ENCODE data around the gene TTLL10. TPM values are rescaled to one million over a fixed set of nuclear protein-coding genes. Genes with fewer than 3 reads are reported as not detected.
A peak's percentile ranks its signal among the peaks of the same experiment; 100 is the strongest.

Gene TTLL10
- total RNA-seq, 4 donors from 2014 or later, result not detected

DNA sequence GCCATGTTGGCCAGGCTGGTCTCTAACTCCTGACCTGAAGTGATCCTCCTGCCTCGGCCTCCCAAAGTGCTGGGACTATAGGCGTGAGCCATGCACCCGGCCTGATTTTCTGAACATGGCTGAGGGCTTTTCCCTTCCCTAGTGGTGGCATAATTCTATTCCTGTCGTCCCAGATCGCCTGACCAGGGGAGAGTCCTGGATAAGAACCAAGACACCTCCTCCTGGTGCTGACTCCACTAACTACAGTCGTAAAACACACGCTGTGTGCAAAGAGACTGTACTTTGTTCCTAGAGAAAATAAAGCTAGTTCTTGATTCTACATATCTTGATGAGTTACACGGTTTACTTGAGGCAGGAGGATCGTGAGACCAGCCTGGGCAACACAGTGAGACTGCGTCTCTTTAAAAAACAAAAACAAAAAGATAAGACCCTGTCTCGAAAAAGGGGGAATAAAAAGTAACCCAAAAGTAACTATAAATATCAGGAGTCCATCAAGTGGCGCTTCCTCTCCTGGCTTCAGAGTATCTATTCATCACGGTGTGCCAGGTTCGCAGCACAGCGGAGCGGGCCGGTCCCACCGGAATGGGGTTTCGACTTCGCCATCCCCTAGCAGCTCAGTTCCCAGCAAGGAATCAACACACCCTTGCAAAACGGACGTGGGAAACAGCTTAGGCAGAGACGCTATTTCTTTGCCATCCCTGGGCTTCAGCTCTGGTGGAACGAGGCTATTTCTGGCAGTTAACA lies 57.1 kb downstream of the TTLL10 start:
- Histone ChIP-seq H3K9me3 (no peaks in the 10 kb centered on the region), H3K27ac (peak overlapping the region; percentile 72 to 97 (median 90)), H3K36me3 (peaks cover 0 to 62% (median 10%) of the 10 kb centered on the region in 3 donors), H3K27me3 (no peaks in the 10 kb centered on the region), H3K4me3 (peak overlapping the region; percentile 76 to 100 (median 97)), H3K4me1 (peaks cover 0 to 41% (median 21%) of the 10 kb centered on the region in 4 donors)
- no peak for DNase-seq (ENCODE audit: low spot score in 2 of 2)
- TF ChIP-seq EP300 (IDR thresholded peaks at IDR 0.05) (no peak), POLR2A (IDR thresholded peaks at IDR 0.05) (no peak)
- TF ChIP-seq, protein P1, sequence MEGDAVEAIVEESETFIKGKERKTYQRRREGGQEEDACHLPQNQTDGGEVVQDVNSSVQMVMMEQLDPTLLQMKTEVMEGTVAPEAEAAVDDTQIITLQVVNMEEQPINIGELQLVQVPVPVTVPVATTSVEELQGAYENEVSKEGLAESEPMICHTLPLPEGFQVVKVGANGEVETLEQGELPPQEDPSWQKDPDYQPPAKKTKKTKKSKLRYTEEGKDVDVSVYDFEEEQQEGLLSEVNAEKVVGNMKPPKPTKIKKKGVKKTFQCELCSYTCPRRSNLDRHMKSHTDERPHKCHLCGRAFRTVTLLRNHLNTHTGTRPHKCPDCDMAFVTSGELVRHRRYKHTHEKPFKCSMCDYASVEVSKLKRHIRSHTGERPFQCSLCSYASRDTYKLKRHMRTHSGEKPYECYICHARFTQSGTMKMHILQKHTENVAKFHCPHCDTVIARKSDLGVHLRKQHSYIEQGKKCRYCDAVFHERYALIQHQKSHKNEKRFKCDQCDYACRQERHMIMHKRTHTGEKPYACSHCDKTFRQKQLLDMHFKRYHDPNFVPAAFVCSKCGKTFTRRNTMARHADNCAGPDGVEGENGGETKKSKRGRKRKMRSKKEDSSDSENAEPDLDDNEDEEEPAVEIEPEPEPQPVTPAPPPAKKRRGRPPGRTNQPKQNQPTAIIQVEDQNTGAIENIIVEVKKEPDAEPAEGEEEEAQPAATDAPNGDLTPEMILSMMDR (IDR thresholded peaks at IDR 0.05), result no peak
- WGBS, 2 donors, result 11 to 15% methylated on average over 24 of the region's 24 CpGs

DNA sequence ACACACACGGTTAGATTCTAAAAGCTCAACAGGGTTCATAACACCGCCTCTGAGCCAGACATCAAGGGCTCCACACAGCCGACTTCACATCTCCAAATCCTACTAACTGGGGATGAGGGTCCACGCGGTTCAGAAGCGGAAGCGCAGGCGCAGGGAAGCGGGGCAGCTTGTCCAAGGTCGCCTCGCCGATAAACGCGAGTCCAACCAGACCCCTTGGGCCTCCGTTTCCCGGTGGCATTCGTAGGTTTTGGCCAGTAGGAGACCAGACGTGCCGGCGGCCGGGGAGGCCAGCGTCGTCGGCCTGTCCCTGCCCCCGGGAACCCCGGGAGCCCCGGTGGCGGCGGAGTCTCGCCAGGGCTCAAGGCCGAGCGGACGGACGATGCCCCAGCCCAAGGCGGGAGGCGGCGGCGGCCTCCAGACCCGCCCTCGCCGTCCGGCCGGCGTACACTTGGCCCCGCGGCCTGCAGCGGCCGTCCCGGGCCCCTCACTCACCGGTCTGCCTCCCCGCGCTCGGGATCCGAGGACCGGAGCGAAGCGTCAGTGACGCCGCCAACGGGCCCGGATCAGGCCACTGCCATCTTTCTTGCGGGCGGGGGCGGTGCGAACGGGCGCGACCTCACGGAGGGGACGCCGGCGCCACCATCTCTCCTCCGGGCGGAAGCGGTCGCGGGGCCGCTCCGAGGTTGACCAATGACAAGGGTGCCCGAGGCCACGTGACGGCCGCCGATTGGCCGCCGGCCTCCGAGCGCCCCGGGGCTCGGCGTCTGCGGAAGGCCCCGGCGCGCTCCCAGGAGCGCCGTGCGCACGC lies 57.9 kb downstream of the TTLL10 start, which contains the start of gene SDF4:
TSS of gene SDF4 (minus strand) at position 602 of the 808 bp plus-strand sequence. CDS start 3,229 bp downstream, outside the sequence.
- H3K27ac ChIP-seq, result peak within 1 kb of the TSS; percentile 72 to 97 (median 90)
- H3K36me3 ChIP-seq, result peaks cover 0 to 61% (median 10%) of the 10 kb centered on the region in 3 donors
- DNase-seq (ENCODE audit: low spot score in 2 of 2), result peak; percentile 91 to 93
- peaks cover 0 to 42% (median 21%) of the 10 kb centered on the region in 4 donors for H3K4me1 ChIP-seq
- 0 to 1% methylated on average over 57 to 82 of the region's 99 CpGs for WGBS, 2 donors
- no peaks in the 10 kb centered on the region for H3K9me3 ChIP-seq
- H3K4me3 ChIP-seq, result peak within 1 kb of the TSS; percentile 76 to 100 (median 97)
- H3K27me3 ChIP-seq, result no peaks in the 10 kb centered on the region
- TF ChIP-seq POLR2A (IDR thresholded peaks at IDR 0.05) (no peak), EP300 (IDR thresholded peaks at IDR 0.05) (peak in 1 of 2 donors; percentile 75)

DNA sequence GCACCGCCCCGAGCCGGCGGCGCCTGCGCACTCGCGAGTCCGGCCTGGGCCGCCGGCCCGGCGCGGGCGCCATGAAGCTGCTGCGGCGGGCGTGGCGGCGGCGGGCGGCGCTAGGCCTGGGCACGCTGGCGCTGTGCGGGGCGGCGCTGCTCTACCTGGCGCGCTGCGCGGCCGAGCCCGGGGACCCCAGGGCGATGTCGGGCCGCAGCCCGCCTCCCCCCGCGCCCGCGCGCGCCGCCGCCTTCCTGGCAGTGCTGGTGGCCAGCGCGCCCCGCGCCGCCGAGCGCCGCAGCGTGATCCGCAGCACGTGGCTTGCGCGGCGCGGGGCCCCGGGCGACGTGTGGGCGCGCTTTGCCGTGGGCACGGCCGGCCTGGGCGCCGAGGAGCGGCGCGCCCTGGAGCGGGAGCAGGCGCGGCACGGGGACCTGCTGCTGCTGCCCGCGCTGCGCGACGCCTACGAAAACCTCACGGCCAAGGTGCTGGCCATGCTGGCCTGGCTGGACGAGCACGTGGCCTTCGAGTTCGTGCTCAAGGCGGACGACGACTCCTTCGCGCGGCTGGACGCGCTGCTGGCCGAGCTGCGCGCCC lies 58.6 kb downstream of the TTLL10 start, which contains the start of gene B3GALT6:
TSS of gene B3GALT6 (plus strand) at position 30 of the 588 bp plus-strand sequence. CDS start at position 72, 42 bp downstream.
- WGBS, 2 donors, result 0 to 14% methylated on average over 11 to 36 of the region's 100 CpGs
- Histone ChIP-seq H3K9me3 (no peaks in the 10 kb centered on the region), H3K36me3 (peaks cover 0 to 54% (median 5%) of the 10 kb centered on the region in 3 donors), H3K4me1 (peaks cover 0 to 49% (median 24%) of the 10 kb centered on the region in 4 donors), H3K27me3 (peaks cover 0 to 5% of the 10 kb centered on the region in 2 donors), H3K27ac (peak within 1 kb of the TSS; percentile 72 to 97 (median 90)), H3K4me3 (peak within 1 kb of the TSS; percentile 76 to 100 (median 97))
- no peak for DNase-seq (ENCODE audit: low spot score in 2 of 2)
- TF ChIP-seq POLR2A (IDR thresholded peaks at IDR 0.05), result peak in 1 of 2 donors; percentile 47
- TF ChIP-seq, protein P1 (IDR thresholded peaks at IDR 0.05), result no peak
- TF ChIP-seq EP300 (IDR thresholded peaks at IDR 0.05), result no peak

DNA sequence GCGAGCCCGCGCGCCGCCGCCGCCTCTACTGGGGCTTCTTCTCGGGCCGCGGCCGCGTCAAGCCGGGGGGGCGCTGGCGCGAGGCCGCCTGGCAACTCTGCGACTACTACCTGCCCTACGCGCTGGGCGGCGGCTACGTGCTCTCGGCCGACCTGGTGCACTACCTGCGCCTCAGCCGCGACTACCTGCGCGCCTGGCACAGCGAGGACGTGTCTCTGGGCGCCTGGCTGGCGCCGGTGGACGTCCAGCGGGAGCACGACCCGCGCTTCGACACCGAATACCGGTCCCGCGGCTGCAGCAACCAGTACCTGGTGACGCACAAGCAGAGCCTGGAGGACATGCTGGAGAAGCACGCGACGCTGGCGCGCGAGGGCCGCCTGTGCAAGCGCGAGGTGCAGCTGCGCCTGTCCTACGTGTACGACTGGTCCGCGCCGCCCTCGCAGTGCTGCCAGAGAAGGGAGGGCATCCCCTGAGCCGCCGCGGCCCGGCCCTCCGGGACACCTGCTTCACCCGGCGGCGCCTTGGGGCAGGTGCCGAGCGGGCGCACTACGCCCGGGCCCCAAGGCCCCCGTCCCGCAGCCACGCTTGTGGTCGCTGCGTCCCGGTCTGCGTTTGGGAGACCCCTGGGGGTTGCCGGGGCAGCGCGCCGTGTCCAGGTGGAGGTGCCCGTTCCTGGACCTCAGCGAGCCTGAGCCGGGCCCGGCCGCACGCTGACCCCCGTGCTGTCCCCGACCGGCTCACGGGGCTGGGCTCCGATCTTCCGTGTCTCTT lies 59.3 kb downstream of the TTLL10 start:
- peaks cover 0 to 12% of the 10 kb centered on the region in 2 donors for H3K27me3 ChIP-seq
- peaks cover 0 to 47% (median 0%) of the 10 kb centered on the region in 3 donors for H3K36me3 ChIP-seq
- no peaks in the 10 kb centered on the region for H3K9me3 ChIP-seq
- H3K4me1 ChIP-seq, result peaks cover 0 to 56% (median 27%) of the 10 kb centered on the region in 4 donors
- peak overlapping the region in 1 of 4 donors; percentile 44 for H3K27ac ChIP-seq
- TF ChIP-seq POLR2A (IDR thresholded peaks at IDR 0.05) (no peak), EP300 (IDR thresholded peaks at IDR 0.05) (no peak)
- TF ChIP-seq, protein P1 (IDR thresholded peaks at IDR 0.05), result no peak
- H3K4me3 ChIP-seq, result peak overlapping the region in 3 of 4 donors; percentile 31 to 95 (median 39)
- no peak for DNase-seq (ENCODE audit: low spot score in 2 of 2)
- 78 to 90% methylated on average over 58 to 85 of the region's 98 CpGs for WGBS, 2 donors

Measured in tibial nerve (tissue), 4 donors.